H1 (cell line): Measurements from ENCODE around the gene BBX. TPM values are rescaled to one million over a fixed set of nuclear protein-coding genes. Genes with fewer than 3 reads are reported as not detected.

Source experiments
- ATF2 ChIP-seq: IDR thresholded peaks from 2 replicates; pipeline ENCODE4 v1.6.1; 2012; ENCODE audit warnings: low read length, inconsistent platforms
- POLR2AphosphoS5 ChIP-seq: IDR thresholded peaks from 2 replicates; pipeline ENCODE4 v1.6.1; 2011; ENCODE audit warnings: low read depth, low read length
- RXRA ChIP-seq: IDR thresholded peaks from 2 replicates; pipeline ENCODE4 v1.6.1; 2011; ENCODE audit warnings: low read depth, mild to moderate bottlenecking, low read length, moderate library complexity; ENCODE audit not compliant: insufficient read depth
- SUZ12 ChIP-seq: fragments of 200-600 bp; sonication (generic); IDR thresholded peaks from 2 replicates; pipeline ENCODE4 v1.6.1; 2012; ENCODE audit warnings: mild to moderate bottlenecking, inconsistent platforms, low read length, moderate library complexity, mixed read lengths
- polyA plus RNA-seq, 7 experiments: library from polyadenylated mRNA; depleted of rRNA in 3 of 7; stranded (reverse) in 5 of 7; unstranded in 2 of 7; fragments of >200 nt in 5 of 7; fragments of 200-250 nt in 2 of 7; gene quantifications; 1 replicate in 5 of 7; 2 replicates in 1 of 7; 4 replicates in 1 of 7; pipeline versions ENCODE4 v1.2.1 to v1.2.3, GENCODE V29; 2011 to 2013; ENCODE audit warnings: missing spikeins in 2 of 7, mixed read lengths in 2 of 7
- total RNA-seq: library from RNA; stranded (reverse); fragmentation: NEBNext Ultra II Directional; extraction: Animal tissue kit (Norgen Biotek cat#: 25700); gene quantifications from 2 replicates; pipeline ENCODE4 v1.2.1, GENCODE V29; 2021

The BBX gene
- total and polyA plus RNA-seq, 2 of the 8 experiments (the other 6 are each of a cell fraction or from before 2014, with no cell fraction given): 11.0 to 42.5 TPM

GRCh38 chr3:107825556-107825955 is 302.8 kb downstream of the BBX start (continued):
- TF ChIP-seq ATF2 (no peak), SUZ12 (no peak), RXRA (no peak), POLR2AphosphoS5 (no peak)
- TF ChIP-seq, all 59 proteins: peak for 0
